Endothelial cell of umbilical vein (primary cell): ENCODE data around the gene ANKRD31.
"Not testable (repeated sequence)": the region's sequence is repeated elsewhere in the genome, so short reads cannot be mapped to it uniquely, and the experiment has no call there.

Experiments used
- CTCF ChIP-seq, 2 donors: IDR thresholded peaks; 1 replicate in 1 of 2; 2 replicates in 1 of 2; pipeline ENCODE4 v1.5.1; 2011; ENCODE audit warnings: low read length in 2 of 2, mild to moderate bottlenecking in 2 of 2, moderate library complexity in 2 of 2, control low read depth in 1 of 2, inconsistent platforms in 1 of 2, low read depth in 1 of 2; ENCODE audit not compliant: insufficient read depth in 1 of 2; ENCODE audit errors: extremely low read depth in 1 of 2
- EZH2 ChIP-seq: IDR thresholded peaks from 2 replicates; pipeline ENCODE4 v1.6.1; 2012; ENCODE audit warnings: borderline replicate concordance, low read depth, mild to moderate bottlenecking, moderate library complexity, low read length, inconsistent platforms; ENCODE audit not compliant: severe bottlenecking

GRCh38 chr5:75250452-75250851 is 13.8 kb upstream of the ANKRD31 start:
- not testable (repeated sequence) for TF ChIP-seq EZH2; CTCF (IDR thresholded peaks at IDR 0.05; ENCODE audit: extremely low read depth in 1 of 2, insufficient read depth in 1 of 2, low read depth in 1 of 2, low read length in 2 of 2)
